Stimulated activated CD8-positive, alpha-beta memory T cell treated with anti-CD3 and anti-CD28 coated beads, Interleukin-4, amount 100 ng/mL, for 1 hour (primary cell): ENCODE results near the gene GLI3.

Experiments
- DNase-seq, 2 donors: peaks; one replicate each; pipeline ENCODE4 v3.0.0-alpha.2; 2020; ENCODE audit warnings: low read depth in 2 of 2, low spot score in 1 of 2

GLI3 gene

DNA sequence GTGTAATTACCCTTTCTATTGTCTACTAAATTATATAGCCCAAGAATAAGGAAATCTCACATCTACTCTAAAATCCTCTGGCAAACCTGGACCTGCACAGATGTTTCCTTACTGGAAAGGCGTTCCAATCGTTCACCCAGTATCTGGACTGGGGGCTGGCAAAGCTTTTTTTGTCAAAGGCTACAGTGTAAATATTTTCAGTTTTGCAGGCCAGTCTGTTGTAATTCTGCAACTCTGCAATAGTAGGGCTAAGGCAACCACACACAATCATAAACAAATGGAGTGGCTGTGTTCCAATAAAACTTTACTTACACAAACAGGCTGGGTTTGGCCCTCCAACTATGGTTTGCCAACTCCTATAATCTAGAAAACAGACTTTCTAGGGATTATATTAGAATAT, 56.2 kb downstream of the GLI3 start:
- DNase-seq, result no peak

DNA sequence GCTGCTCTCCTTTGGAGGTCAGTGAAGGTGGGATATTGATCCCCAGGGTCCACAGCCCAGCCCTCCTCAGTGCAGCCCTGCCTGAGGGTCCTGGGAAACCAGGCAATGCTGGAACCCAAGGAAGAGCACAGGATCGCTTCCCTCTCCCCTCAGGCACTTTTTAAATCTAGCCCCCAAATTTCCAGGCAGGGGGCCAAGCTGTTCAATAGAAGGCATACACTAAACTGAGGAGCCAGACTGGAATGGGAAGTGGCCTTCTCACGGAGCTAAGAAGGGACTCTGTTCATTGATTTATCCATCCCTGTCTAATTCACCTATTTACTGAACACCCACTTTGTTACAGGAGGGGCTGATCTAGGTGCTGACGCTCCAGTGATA, 60.3 kb downstream of the GLI3 start:
- DNase-seq, result no peak

DNA sequence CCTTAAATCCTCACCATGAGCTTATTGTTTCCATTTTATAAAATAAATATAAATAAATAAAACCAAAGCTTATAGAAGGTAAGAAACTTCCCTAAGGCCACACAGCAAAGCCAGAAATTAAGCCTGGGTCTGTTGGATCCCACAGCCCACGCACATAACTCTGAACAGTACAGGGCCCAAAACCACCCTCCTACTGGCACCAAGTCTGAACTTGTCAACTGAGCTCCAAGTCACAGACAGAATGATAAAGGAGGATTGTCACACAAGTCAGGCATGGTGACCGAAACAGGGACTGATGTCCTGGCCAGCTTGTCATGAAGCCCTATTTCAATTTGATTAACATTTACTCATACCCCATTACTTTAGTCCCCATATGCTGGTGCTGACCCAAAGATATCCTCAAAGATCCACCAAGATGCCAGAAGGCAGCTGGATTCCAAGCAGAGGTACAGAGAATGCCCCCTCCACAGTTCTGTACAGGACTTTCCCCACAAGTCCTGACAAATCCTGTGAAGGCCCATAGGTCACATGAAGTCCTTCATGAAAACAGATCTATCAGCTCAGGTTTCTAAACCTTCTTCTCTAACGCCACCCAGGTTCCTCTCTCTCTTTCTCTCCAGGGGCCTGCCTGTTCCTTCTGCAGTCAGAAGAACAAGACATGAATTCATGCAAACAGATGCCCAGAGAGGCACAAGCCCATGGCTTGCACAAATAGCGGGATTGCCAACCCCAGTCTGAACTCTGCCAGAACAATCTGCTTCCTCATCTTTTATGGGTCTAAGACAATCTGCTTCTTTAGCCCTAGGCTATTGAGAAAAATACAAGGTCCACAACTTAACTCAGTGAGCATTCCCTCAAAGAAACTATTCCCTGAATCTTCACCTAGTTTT, 60.9 kb downstream of the GLI3 start:
- no peak for DNase-seq

DNA sequence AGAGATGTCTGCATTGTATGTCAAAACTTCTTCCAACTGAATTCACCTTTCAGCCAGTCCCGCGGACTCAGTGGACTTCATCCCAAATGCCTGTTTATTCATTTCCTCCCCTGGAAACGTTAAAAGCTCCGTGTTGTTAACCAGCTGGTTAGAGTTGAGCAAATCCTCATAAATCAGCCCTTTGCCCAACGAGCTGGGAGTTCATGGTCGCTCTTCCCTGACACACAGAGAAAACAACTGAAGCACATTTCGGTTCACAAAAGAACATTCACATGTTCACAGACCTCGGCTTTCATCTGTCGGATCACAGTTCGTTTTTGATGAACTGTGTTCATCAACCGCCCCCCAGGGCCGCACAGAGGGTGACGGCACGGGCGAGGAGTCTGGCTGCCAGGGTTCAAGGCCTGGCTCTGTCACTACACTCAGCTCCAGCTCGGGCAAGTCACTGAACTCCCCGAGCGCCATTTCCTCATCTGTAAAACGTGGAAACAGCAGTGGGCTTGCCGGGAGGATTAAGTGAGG, 62.6 kb downstream of the GLI3 start:
- no peak for DNase-seq

DNA sequence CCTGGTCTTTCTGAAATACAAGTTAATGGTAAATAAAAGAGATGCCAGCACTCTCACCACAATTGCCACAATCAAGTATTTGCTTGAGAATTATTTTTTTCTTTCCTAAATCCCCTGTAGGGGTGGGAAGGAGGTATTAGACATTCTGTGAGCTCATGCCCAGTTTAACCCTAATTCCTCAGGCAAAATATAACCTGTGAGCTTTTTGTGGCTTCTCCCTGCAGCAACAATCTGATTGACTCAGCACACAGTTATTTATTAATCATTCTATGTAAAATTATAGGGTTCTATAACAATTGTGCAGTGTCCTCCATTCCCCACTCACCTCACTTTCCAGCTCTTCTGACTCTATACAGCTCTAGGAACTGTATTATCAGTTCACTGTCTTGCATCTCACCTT, 66.3 kb downstream of the GLI3 start:
- DNase-seq, result no peak

DNA sequence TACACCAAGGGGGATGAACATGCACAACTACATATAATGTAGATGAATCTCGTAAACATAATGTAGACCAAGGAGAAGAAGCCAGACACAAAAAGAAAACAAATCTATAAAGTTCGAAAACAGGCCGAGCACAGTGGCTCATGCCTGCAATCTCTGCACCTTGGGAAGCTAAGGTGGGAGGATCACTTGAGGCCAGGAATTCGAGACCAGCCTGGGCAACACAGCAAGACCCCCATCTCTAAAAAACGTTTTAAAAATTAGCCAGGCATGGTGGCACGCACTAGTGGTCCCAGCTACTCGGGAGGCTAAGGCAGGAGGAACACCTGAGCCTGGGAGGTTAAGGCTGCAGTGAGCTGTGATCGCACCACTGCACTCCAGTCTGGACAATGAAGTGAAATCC, 68.5 kb downstream of the GLI3 start:
- DNase-seq, result no peak

DNA sequence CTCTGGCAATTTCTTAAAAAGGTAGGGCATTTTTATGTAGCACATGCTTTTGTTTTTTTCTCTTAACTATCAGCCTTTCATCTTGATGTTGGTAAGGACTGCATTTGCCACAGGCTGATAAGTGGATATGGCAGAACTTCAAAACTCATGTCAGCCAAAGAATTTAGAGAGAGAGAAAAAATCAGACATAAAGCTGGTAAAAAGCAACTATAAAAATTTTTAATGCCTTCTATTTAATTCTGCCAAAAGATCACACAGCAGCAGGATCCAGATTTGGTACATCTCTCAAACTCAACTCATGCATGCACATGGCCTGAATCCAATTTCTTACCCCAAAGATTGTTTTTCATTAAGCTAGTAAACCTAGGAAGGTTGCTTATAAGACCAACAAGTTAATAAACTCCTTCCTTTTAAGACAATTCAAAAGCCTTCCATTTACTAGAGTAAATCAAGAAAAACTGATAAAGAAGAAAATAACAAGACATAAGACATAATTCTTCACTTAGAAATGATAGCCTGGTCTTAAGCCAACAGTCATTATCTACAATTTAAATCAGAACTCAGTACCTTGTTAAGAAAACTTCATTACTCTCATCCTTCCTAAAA, 69.3 kb downstream of the GLI3 start:
- no peak for DNase-seq

DNA sequence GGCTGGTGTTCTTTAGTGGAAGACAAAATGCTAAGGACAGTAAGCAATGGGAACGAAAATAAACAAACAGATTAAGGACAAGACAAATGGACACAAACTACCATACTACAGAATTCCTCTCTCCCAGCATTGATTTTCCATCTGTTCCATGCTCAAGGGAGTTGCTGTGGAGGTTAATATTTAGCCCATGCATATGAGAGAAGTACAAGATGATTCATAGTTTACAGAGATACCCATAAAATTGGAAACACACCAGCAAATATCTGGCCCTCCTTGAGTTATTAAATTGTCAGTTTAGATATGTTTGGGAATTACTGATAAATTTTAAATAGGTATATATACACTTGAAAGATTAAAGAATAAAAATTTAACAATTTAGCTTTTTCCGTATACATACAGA, 69.8 kb downstream of the GLI3 start:
- DNase-seq, result no peak

DNA sequence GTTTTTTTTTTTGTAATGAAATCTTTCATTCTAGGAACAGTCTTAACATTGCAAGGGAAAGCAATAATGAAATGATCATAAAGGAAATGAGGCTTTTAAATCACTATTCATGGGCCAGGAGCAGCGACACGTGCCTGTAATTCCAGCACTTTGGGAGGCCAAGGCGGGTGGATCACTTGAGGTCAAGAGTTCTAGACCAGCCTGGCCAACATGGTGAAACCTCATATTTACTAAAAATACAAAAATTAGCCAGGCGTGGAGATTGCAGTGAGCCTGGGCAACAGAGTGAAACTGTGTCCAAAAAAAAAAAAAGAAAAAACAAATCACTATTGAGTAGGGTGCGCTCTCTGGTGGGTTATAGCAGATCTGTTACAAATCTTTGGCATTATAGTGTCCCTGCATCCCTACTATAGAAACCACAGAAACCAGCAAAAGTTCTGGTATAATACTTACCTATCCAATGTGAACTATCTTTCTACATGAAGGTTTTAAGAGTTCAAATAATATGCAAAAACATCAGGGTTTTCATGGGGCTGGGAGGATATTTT, 72.1 kb downstream of the GLI3 start:
- DNase-seq, result no peak

DNA sequence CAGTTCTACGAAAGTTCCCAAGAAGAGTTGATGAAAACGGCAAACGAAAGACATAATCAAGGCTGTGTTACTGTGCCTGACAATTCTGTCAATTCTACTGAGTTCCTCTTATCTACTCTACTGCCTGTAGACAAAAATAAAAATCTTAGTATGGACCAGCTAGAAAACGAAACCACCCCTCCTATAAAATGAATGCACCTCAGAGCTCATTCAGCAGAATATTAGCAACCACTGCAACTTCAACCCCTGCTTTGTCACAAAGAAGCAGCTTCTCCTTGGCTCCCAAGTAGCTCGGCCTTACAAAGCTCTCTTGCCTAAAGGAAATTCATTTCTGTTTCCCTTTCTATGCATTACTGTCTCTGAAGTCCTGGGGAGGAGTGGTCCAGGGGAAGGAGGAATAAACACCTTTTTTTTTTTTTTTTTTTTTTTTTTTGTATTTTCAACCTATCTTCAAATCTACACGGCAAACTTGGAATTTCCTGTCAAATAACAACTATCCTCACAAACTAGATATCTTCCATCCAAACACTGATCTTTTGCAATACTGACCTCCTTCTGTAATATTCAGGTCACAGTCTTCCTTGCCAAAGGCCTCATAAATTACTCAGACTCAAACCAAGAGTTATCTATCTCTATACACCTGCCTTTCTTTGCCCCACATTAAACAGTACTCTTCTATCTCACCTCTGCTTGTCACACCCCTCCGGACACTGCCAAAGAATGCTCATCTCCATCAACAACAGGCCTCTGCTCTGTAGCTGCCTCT, 74.3 kb downstream of the GLI3 start:
- DNase-seq, result no peak

DNA sequence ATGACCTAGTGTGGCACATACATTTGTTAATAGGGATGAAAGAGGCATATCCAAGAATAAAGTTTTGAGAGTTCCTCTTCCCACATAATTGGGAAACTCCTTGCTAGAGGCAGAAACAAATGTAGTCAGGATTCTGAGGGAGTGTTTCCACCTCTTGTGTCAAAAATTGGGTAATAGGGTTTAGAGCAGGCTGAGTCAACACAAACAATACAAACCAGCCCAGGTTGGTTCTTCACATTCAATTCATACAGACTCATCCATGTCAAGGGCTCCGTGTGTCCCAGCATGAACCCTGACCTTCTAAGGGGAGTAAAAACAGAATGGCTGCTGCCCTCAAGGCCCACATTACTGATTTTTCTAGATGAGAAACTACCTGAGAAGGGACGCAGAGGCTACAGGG, 75.3 kb downstream of the GLI3 start:
- no peak for DNase-seq

DNA sequence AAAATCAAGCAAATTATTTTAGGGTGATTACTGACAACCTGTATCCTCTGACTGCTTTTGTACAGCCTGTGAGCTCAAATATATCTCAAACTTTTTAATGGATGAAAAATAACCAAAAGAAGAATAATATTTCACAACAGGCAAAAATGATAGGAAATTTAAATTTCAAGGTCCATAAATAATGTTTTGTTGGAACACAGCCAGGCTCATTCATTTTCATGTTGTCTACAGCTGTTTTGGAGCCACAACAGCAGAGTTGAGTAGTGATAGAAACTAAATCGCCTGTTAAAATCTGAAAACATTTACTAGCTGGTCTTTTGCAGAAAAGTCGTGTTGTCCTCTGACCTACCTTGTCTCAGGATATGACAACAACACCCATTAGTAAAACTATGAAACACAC, 75.9 kb downstream of the GLI3 start:
- DNase-seq, result no peak

DNA sequence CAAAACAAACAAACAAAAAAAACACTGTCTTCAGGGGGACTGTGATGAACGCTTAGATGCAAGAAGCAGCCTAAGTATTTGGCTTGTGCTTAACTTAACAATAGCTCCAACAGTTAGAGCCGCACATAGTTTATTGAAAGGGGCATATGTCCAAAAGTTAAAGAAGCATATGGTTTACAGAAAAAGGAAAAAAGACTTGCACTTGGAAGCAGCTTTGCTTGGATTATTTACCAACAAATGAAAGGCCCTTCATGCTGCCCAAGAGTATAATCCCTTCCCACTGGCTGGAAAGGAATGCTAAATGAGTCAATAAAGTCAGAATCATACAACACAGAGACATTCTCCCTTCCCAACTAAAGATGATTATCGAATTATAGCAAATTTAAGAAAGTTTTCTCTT, 77.9 kb downstream of the GLI3 start:
- DNase-seq, result no peak

DNA sequence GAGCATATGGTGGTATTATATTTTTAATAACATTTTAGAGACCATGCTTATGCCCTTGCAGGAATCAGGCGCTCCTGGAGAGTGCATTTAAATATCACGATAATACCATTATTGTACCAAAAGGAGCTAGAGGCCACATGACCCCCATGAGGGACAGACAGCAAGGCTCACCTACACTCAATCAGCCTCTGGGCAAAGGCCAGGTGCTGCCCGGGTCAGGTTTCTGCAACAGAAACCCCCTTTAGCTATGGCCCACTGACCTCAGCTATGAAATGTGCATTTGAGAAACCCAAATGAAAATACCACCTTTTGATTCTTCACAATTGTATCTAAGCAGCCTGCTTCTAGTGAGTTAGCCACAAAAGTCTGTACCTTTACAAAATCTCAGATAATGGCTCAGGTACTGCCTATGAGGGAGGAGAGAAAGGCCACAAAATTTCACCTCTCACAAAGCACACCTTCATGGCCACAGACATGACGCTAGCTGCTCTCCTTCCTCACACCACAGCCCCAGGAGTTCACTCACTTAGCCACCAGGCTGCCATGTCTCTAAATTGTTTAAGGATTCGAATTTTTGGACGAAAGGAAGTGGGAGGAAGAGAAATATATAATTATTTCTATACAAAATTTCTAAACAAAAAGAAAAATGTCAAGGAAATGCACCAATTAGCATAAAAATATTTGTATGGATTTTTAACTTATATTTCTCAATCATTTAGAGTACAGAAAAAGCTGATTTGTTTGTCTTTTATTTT, 79.9 kb downstream of the GLI3 start:
- DNase-seq, result no peak

DNA sequence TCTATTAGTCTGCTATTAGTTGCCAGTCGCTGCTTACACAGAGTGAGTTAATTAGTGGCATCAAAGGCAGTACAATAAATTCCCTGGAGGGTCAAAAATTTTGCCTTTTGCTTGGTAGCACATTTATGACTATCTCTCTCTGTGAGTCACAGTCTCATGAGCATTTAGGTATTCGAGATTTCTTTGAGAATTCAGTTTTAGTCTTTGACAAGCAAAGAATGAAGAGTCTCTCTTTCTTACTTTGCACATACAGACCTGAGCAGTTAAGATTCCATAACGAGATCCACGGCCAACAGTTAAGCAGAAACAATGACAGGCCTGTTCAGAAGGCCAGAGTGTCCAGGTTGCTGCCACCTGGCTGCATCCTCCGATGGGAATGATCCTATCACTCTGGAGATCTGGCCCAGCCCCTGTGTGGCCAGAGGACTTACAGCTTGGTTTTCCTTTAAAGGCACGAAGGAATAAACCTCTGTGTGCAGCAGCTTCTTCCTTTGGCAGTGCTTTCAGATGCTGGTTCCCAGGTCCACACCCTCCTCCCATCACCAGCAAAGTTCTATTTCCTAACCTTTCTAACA, 80.6 kb downstream of the GLI3 start:
- no peak for DNase-seq

DNA sequence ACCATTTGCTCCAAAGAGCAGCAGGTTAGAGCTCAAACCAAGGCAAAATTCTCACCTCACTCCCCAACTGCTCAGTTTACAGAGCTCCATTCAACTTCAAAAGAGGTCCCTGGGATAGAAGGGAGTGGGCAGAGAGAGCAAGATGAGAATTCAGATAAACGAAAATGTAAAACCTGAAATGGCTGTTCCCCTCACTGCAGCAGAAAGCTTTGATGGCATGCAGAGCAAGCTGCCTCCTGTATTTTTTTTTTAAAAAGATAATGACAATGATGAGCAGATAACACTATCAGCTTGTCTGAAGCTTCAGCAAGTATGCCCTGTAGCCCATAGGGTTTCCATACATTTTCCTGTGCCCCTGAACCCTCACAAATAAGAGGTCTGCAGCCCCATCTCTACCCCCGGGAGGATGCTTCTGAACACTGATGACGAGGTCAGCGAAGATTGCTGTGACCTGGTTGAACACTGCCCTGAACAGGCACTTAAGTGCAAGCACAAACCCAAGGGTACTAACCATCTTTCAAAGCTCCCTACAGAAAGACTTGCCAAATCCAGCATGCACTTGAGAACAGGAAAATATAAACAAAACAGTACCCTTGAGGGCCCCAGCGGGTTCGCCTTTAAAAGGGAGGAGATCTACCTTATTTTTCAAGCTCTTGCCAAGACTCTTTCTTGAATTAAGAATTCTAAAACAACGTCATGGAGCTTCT, 81.3 kb downstream of the GLI3 start:
- no peak for DNase-seq

DNA sequence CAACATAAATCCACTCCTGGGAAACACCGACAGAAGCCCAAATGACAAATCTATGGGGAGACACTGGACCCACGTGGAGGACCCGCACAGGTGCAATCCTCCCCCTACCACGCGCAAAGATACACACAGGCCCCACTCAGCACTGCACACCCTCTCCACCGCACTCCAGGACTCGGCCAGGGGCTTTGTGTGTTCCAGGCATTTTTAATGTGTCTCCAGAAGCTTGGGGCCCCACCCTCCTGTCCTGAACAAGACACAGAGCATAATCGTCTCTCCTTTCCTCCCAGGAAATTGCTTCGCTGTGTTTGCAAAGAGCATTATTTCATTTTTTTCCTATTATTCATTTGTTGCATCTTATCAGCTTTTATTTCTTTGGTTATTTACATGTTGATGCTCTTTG, 82.8 kb downstream of the GLI3 start:
- DNase-seq, result no peak

DNA sequence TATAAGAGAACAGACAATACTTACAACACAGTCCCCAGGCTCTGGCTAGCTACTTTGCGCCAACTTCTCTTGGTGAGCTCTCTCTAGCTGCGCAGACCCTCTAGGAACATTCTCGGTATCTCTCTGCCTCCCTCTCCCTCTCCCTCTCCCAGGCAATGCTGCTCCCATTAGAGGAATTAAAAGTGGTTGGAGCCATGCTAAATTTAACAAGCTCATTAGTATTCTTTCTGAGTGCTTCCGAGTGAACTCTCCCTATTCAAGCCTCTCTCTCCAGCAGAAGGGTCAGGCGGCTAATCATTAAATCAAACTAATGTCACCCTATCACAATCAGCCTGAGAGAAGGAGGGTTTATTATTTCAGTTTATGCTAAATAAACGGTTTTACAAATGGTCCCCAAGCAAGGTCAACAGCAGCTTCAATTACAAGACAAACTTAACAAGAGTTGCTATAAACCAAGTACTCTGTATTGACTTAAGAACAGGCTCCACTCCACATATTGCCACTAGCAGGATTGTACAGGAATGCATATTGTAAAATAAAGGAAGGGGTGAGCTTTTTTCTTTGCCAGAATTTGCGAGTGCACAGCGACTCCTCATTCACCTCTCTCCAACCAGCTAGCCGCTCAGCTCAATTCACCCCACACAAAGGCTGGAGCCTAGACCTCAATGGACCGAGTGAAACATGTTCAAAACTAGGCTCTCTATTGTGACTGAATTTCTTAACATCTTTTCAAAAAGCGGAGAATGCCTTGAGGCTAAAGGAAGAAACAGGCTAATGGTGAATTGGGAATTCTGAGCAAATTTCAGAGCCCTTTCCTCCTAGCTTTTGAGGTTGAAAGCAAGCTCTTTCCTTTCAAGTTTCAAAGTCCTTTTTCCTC, 84.4 kb downstream of the GLI3 start:
- no peak for DNase-seq

DNA sequence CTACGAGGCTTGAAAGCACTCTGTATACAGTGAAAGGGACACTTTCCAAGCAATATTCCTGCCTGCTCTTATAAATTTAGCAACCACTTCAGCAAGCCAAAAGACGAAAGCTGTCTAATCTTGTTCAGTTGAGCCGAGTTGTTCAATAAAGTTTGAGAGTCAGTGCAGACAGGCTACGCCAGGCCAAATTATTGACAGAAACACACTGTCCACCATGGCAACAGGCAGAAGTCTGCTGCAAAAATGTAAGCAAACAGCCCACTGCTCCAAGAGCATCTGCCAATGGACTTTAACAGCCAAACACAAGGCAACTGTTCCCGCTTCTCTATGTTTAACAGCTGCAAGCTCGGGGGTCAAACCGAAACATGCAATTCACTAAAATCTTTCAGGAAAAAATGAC, 85.7 kb downstream of the GLI3 start:
- DNase-seq, result no peak
